ENCODE data around the gene RAB40A. TPM values are rescaled to one million over a fixed set of nuclear protein-coding genes. Genes with fewer than 3 reads are reported as not detected.

Gene RAB40A, protein sequence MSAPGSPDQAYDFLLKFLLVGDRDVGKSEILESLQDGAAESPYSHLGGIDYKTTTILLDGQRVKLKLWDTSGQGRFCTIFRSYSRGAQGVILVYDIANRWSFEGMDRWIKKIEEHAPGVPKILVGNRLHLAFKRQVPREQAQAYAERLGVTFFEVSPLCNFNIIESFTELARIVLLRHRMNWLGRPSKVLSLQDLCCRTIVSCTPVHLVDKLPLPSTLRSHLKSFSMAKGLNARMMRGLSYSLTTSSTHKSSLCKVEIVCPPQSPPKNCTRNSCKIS
- total RNA-seq (0.35 TPM), polyA plus RNA-seq (ENCODE audit: insufficient read depth in 1 of 8, insufficient read length in 8 of 8, low replicate concordance in 1 of 8) (1 to 10 TPM in 1 of 8 donors, under 1 TPM in 7; 0.34 to 1.8 (median 0.77) TPM)
- long read RNA-seq, donor 1 = 0 reads
- long read RNA-seq, donor 2 = 0 reads
- long read RNA-seq, donor 3 = 0 reads
- long read RNA-seq, donor 4, partial matches to known transcripts = 0 of 1 reads
- long read RNA-seq, donor 4, other reads (novel, unspliced or antisense) = 0 of 1 reads
- long read RNA-seq, donor 5 = 0 reads
- long read RNA-seq, donor 6, partial matches to known transcripts = 0 of 1 reads
- long read RNA-seq, donor 6, other reads (novel, unspliced or antisense) = 0 of 1 reads
- long read RNA-seq, donor 7 = 0 reads
- long read RNA-seq, donor 8, partial matches to known transcripts = 0 of 1 reads
- long read RNA-seq, donor 8, other reads (novel, unspliced or antisense) = 0 of 1 reads
- long read RNA-seq, donor 9 = 0 reads
- long read RNA-seq, donor 10, partial matches to known transcripts = 0 of 2 reads
- long read RNA-seq, donor 10, other reads (novel, unspliced or antisense) = 0 of 2 reads
- long read RNA-seq, donor 11, partial matches to known transcripts = 0 of 1 reads
- long read RNA-seq, donor 11, other reads (novel, unspliced or antisense) = 0 of 1 reads

DNA sequence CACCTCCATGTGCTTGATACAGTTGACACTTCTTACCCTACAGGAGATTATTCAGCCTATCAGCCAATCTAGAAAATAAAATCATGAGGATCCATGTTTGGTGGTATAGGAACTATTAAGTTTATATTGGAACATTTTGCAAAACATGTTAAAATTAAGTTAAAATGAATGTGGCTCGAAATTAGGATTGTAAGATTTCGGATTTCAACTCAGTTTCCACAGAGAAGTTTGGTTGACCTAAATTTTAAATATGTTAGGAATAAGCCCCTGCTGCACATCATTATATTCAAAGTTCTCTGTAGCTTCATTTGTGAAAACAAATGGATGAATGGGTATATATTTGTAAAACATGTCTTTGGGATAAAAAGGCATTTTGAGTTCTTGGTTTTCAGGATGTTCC, at the start of gene RAB40A:
RAB40A (minus strand) TSS at position 101 of the 400 bp plus-strand sequence. CDS start 18,733 bp downstream, outside the sequence.
- Histone ChIP-seq H3K4me3 (ENCODE audit: low read length) (no peak within 1 kb of the TSS), H3K4me1 (ENCODE audit: control insufficient read depth, insufficient read depth, low read length) (no peaks in the 10 kb centered on the region), H3K9me3 (replicated peaks; ENCODE audit: control insufficient read depth, low read depth, low read length) (no peaks in the 10 kb centered on the region), H3K36me3 (ENCODE audit: control insufficient read depth, insufficient read depth, low read length) (no peaks in the 10 kb centered on the region), H3K27ac (ENCODE audit: low read length) (no peak within 1 kb of the TSS), H3K27me3 (ENCODE audit: control insufficient read depth, insufficient read depth, low read length) (peaks cover 4% of the 10 kb centered on the region)
- no peak for DNase-seq
- no CpG with 5 or more reads among the region's 2 CpGs for WGBS (ENCODE audit: insufficient coverage)

DNA sequence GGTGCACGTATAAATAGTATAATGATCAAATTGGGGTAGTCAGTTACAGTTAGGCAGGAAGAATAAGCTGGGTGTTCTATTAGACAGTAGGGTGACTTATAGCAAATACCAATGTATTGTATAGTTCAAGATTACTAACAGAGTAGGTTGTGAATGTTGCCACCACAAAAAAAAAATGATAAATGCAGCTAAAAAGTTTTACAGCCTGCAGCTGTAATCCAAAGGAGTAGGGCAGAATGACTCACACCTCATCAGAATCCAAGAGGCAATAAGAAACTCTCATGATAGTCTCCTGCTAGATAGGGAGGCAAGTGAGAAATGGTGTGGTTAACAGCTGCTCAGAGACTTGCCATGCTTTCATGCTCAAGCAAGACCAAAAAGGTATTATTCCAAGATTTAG, 46.5 kb upstream of the RAB40A start:
- Histone ChIP-seq H3K36me3 (ENCODE audit: control insufficient read depth, insufficient read depth, low read length) (no peaks in the 10 kb centered on the region), H3K9me3 (replicated peaks; ENCODE audit: control insufficient read depth, low read depth, low read length) (no peaks in the 10 kb centered on the region), H3K27me3 (ENCODE audit: control insufficient read depth, insufficient read depth, low read length) (peaks cover 15% of the 10 kb centered on the region), H3K4me3 (ENCODE audit: low read length) (no peak overlapping the region), H3K27ac (ENCODE audit: low read length) (no peak overlapping the region), H3K4me1 (ENCODE audit: control insufficient read depth, insufficient read depth, low read length) (no peaks in the 10 kb centered on the region)
- no CpG with 5 or more reads among the region's 1 CpG for WGBS (ENCODE audit: insufficient coverage)
- DNase-seq = no peak

DNA sequence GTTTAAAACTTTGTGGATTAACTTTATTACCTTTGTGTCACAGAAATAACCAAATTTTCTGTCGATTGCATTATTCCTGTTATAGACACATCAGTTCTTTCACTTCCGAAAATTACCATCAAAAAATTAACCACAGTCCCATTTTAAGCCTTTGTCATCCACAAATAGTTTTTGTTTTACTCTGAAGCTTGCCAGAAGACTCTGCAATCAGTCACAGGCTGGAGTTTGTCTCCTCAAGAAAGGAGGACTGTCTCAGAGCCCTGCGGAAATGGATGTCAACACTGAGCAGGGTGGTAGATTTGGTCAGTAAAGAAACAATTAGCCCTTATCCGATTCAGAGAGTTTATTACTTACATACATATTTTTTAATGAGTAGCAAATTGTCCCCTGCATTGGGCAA, 45.9 kb upstream of the RAB40A start:
- H3K36me3 ChIP-seq (ENCODE audit: control insufficient read depth, insufficient read depth, low read length) = no peaks in the 10 kb centered on the region
- WGBS (ENCODE audit: insufficient coverage) = no CpG with 5 or more reads among the region's 4 CpGs
- H3K9me3 ChIP-seq (replicated peaks; ENCODE audit: control insufficient read depth, low read depth, low read length) = no peaks in the 10 kb centered on the region
- no peak overlapping the region for H3K4me3 ChIP-seq (ENCODE audit: low read length)
- no peaks in the 10 kb centered on the region for H3K4me1 ChIP-seq (ENCODE audit: control insufficient read depth, insufficient read depth, low read length)
- H3K27ac ChIP-seq (ENCODE audit: low read length) = no peak overlapping the region
- DNase-seq = no peak
- H3K27me3 ChIP-seq (ENCODE audit: control insufficient read depth, insufficient read depth, low read length) = peaks cover 12% of the 10 kb centered on the region

DNA sequence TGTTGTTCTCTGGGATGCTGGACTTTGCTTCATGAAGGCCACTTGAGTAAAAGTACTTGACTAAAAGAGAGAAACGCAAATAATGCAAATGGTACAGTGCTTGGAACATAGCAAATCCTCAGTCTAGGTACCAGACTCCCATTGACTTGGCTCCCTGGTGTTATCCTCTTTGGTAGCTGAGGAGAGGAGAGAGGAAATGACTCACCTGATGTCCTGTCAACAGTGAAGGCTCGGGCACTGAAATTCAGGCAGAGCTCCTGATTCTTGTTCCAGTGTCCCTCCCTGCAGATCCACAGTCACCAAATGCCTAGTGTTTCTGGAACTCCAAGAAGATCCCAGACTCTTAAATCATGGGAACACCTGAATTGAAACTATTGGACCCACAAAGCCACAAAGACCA, 43.5 kb upstream of the RAB40A start:
- WGBS (ENCODE audit: insufficient coverage) = no CpG with 5 or more reads among the region's 2 CpGs
- peaks cover 12% of the 10 kb centered on the region for H3K27me3 ChIP-seq (ENCODE audit: control insufficient read depth, insufficient read depth, low read length)
- H3K4me1 ChIP-seq (ENCODE audit: control insufficient read depth, insufficient read depth, low read length) = no peaks in the 10 kb centered on the region
- no peak for DNase-seq
- H3K9me3 ChIP-seq (replicated peaks; ENCODE audit: control insufficient read depth, low read depth, low read length) = no peaks in the 10 kb centered on the region
- no peaks in the 10 kb centered on the region for H3K36me3 ChIP-seq (ENCODE audit: control insufficient read depth, insufficient read depth, low read length)
- no peak overlapping the region for H3K4me3 ChIP-seq (ENCODE audit: low read length)
- no peak overlapping the region for H3K27ac ChIP-seq (ENCODE audit: low read length)

DNA sequence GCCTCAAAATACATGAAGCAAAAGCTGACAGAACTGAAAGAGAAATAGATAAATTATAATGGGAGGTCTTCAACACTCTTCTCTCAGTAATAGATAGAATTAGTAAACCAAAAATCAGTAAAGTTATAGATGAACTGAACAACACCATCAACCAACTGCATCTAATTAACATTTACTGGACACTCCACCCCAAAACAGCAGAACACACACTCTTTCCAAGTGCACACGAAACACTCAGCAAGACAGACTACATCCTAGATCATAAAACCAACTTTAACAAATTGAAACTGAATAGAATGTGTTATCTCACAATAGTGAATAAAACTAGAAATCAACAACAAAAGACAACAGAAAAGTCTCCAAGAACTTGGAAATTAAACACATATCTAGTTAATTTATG, 41.0 kb upstream of the RAB40A start:
- Histone ChIP-seq H3K4me1 (ENCODE audit: control insufficient read depth, insufficient read depth, low read length) (no peaks in the 10 kb centered on the region), H3K36me3 (ENCODE audit: control insufficient read depth, insufficient read depth, low read length) (no peaks in the 10 kb centered on the region), H3K9me3 (replicated peaks; ENCODE audit: control insufficient read depth, low read depth, low read length) (no peaks in the 10 kb centered on the region), H3K27me3 (ENCODE audit: control insufficient read depth, insufficient read depth, low read length) (peaks cover 8% of the 10 kb centered on the region), H3K4me3 (ENCODE audit: low read length) (no peak overlapping the region), H3K27ac (ENCODE audit: low read length) (no peak overlapping the region)
- WGBS (ENCODE audit: insufficient coverage) = no CpG with 5 or more reads among the region's 1 CpG
- no peak for DNase-seq

DNA sequence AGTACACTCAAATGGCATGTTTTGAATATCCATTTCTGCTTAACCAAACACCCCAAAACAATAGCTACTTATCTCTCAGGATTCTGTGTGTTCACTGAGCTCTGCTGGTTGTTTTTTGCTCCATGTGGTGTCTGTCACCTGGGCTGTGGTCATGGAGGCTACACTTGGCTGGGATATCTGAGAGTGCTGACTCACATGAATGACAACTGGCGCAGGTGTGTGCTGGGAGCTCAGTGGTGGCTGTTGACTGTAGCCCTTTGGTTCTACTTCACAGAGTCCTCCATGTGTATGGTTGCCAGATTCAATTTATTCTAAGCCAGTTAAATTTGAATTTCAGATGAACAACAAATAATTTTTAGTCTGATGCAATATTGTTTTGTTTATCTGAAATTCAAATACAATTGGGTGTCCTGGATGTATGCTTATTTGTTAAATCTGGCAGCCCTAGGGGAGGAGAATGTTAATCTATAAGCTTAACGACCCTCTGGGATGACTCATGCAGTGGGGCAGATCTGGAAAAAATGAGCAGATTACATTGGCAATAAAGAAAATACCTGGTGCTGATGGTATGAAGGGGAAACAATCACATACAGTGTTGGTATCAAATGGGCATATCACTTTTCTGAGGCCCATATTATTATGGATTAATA, 37.8 kb upstream of the RAB40A start:
- no peaks in the 10 kb centered on the region for H3K36me3 ChIP-seq (ENCODE audit: control insufficient read depth, insufficient read depth, low read length)
- no peaks in the 10 kb centered on the region for H3K9me3 ChIP-seq (replicated peaks; ENCODE audit: control insufficient read depth, low read depth, low read length)
- H3K4me3 ChIP-seq (ENCODE audit: low read length) = no peak overlapping the region
- H3K27ac ChIP-seq (ENCODE audit: low read length) = no peak overlapping the region
- H3K27me3 ChIP-seq (ENCODE audit: control insufficient read depth, insufficient read depth, low read length) = peaks cover 11% of the 10 kb centered on the region
- DNase-seq = no peak
- 13% methylated on average over 1 of the region's 2 CpGs for WGBS (ENCODE audit: insufficient coverage)
- H3K4me1 ChIP-seq (ENCODE audit: control insufficient read depth, insufficient read depth, low read length) = no peaks in the 10 kb centered on the region

DNA sequence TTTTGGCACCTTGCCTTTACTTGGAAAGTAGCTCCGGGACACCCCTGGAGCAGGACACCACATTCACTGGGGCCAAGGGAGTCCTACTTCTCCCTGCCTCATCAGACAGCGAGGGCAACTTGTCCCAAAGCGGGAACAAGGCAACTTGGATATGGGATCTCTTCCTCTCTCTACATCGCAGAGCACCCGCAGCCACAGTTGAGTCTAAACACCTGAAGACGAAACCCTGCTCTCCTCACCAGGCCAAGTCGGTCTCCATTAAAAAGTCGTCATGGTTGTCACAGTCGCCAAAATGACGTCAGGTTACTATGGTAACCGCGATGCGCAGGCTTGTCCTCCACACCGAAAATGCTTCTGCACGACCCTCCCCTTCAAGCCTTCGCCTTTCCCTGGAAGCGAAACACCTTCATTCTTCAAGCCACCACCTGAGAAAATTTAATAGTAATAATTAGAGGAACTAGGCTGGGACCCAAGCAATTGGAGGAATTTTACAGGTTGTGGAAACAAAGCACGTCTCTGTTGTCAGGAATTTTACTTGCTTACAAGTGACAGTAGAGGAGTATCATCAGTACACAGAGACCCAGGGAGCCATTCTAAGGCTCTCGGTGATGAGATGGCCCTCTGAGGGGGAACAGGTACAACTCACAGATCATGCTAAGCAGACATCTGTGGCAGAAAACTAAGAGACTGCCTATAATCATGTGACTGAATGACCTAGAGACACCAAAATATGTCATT, 35.6 kb upstream of the RAB40A start:
- H3K9me3 ChIP-seq (replicated peaks; ENCODE audit: control insufficient read depth, low read depth, low read length) = no peaks in the 10 kb centered on the region
- peaks cover 12% of the 10 kb centered on the region for H3K27me3 ChIP-seq (ENCODE audit: control insufficient read depth, insufficient read depth, low read length)
- peak; percentile 84 for DNase-seq
- no peaks in the 10 kb centered on the region for H3K36me3 ChIP-seq (ENCODE audit: control insufficient read depth, insufficient read depth, low read length)
- 5% methylated on average over 13 of the region's 19 CpGs for WGBS (ENCODE audit: insufficient coverage)
- H3K4me3 ChIP-seq (ENCODE audit: low read length) = peak overlapping the region; percentile 44
- H3K4me1 ChIP-seq (ENCODE audit: control insufficient read depth, insufficient read depth, low read length) = no peaks in the 10 kb centered on the region
- H3K27ac ChIP-seq (ENCODE audit: low read length) = no peak overlapping the region

DNA sequence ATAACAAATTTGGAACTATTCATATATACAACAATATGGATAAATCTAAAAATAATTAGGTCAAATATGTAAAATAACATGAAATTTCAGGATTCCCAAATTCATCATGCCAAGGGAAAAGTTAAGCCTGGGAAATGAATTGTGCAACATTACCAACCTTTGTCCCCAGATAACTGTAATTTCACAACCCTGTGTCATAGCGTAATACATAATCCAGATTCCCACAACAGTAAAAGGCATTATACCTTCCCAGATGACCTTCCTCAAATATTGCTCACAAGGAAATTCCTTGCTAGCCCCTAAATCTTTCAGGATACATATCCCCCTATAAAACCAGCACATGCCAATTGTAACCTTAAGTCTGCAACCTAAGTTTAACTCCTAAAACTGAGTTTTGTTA, 32.9 kb upstream of the RAB40A start:
- Histone ChIP-seq H3K4me1 (ENCODE audit: control insufficient read depth, insufficient read depth, low read length) (no peaks in the 10 kb centered on the region), H3K9me3 (replicated peaks; ENCODE audit: control insufficient read depth, low read depth, low read length) (no peaks in the 10 kb centered on the region), H3K27ac (ENCODE audit: low read length) (no peak overlapping the region), H3K27me3 (ENCODE audit: control insufficient read depth, insufficient read depth, low read length) (peaks cover 12% of the 10 kb centered on the region), H3K36me3 (ENCODE audit: control insufficient read depth, insufficient read depth, low read length) (no peaks in the 10 kb centered on the region), H3K4me3 (ENCODE audit: low read length) (no peak overlapping the region)
- DNase-seq = no peak
- WGBS (ENCODE audit: insufficient coverage) = 89% methylated on average over 1 of the region's 1 CpG

DNA sequence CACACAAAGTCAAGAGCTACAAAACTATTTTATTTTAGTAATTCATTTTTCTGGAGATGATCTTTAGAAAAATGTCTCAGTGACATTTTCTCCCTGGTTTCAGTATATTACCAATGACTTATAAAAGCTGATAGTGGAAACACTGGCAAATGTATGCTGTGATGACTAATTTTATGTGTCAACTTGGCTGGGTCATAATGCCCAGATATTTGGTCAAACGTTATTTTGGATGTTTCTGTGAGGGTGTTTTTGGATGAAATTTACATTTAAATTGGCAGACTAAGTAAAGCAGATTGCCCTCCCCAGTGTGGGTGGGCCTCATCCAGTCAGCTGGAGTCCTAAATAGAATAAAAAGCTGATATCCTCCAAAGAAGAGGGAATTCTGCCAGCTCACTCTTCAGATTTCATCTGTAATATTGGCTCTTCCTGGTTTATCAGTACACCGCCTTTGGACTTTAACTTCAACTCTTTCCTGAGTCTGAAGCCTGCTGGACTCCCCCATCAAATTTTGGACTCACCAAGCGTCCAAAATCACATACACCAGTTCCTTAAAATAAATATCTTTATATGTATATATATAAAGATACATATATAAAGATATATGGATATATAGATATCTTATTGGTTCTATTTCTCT, 31.2 kb upstream of the RAB40A start:
- H3K4me1 ChIP-seq (ENCODE audit: control insufficient read depth, insufficient read depth, low read length) = no peaks in the 10 kb centered on the region
- H3K9me3 ChIP-seq (replicated peaks; ENCODE audit: control insufficient read depth, low read depth, low read length) = no peaks in the 10 kb centered on the region
- peaks cover 13% of the 10 kb centered on the region for H3K27me3 ChIP-seq (ENCODE audit: control insufficient read depth, insufficient read depth, low read length)
- WGBS (ENCODE audit: insufficient coverage) = no CpG with 5 or more reads among the region's 3 CpGs
- no peak overlapping the region for H3K4me3 ChIP-seq (ENCODE audit: low read length)
- H3K27ac ChIP-seq (ENCODE audit: low read length) = no peak overlapping the region
- no peak for DNase-seq
- no peaks in the 10 kb centered on the region for H3K36me3 ChIP-seq (ENCODE audit: control insufficient read depth, insufficient read depth, low read length)

Data from muscle of leg (tissue), 16 donors.